Activated gamma-delta T cell treated with Interleukin-2 at 50 U/mL for 16 hours (primary cell): ENCODE measurements around the gene PMEPA1.

Source experiments
- DNase-seq: peaks from one replicate; pipeline ENCODE4 v3.0.0-alpha.2; 2020

PMEPA1 gene

GRCh38 chr20:57620274-57620990, 89.4 kb downstream of the PMEPA1 start, which contains the start of gene ZBP1:
ZBP1 (minus strand) TSS chr20:57620426; CDS start chr20:57620295, 131 bp downstream.
- peak; percentile 49 for DNase-seq

- DNase-seq: peak; percentile 58
These were observed 90.6 kb downstream of the PMEPA1 start for GRCh38 chr20:57619051-57619831.

- no peak for DNase-seq
These were observed 91.1 kb downstream of the PMEPA1 start for GRCh38 chr20:57618764-57619050.

- no peak for DNase-seq
These were observed 91.6 kb downstream of the PMEPA1 start for GRCh38 chr20:57618091-57618763.

GRCh38 chr20:57617079-57617795, 92.6 kb downstream of the PMEPA1 start:
- DNase-seq: no peak

GRCh38 chr20:57616143-57616951, 93.5 kb downstream of the PMEPA1 start:
- no peak for DNase-seq

GRCh38 chr20:57615445-57615811, 94.4 kb downstream of the PMEPA1 start:
- DNase-seq: no peak

- DNase-seq: peak; percentile 1
These were observed 95.0 kb downstream of the PMEPA1 start for GRCh38 chr20:57614490-57615444.

GRCh38 chr20:57613481-57613921, 96.3 kb downstream of the PMEPA1 start:
- peak; percentile 1 for DNase-seq

GRCh38 chr20:57612916-57613315, 96.9 kb downstream of the PMEPA1 start:
- DNase-seq: peak; percentile 2

- DNase-seq: no peak
These were observed 97.4 kb downstream of the PMEPA1 start for GRCh38 chr20:57612436-57612835.

GRCh38 chr20:57611586-57612311, 98.1 kb downstream of the PMEPA1 start:
- DNase-seq: no peak

GRCh38 chr20:57610261-57610952, 99.4 kb downstream of the PMEPA1 start:
- DNase-seq: no peak

GRCh38 chr20:57609842-57610167, 100.0 kb downstream of the PMEPA1 start:
- DNase-seq: no peak

GRCh38 chr20:57609086-57609841, 100.6 kb downstream of the PMEPA1 start:
- DNase-seq: no peak

GRCh38 chr20:57608516-57608915, 101.3 kb downstream of the PMEPA1 start:
- DNase-seq: no peak

GRCh38 chr20:57605878-57606277, 103.9 kb downstream of the PMEPA1 start:
- no peak for DNase-seq

GRCh38 chr20:57605045-57605444, 104.8 kb downstream of the PMEPA1 start:
- no peak for DNase-seq

GRCh38 chr20:57603120-57603519, 106.7 kb downstream of the PMEPA1 start:
- DNase-seq: no peak
